Endothelial cell of umbilical vein (primary cell): ENCODE measurements around the gene PHF24. TPM values are rescaled to one million over a fixed set of nuclear protein-coding genes. Genes with fewer than 3 reads are reported as not detected.

Experiments
- BruUV-seq: library from RNA; stranded (reverse); fragments of 400-500 nt; replicated peaks from 2 replicates; lab custom pipeline; 2021; lab: Mats Ljungman, UMichigan
- CTCF ChIA-PET: fragments of 300-600, 350-600 bp; sonication (Branson Sonifier 250); formaldehyde crosslinking; loops from one replicate; lab custom pipeline; 2021; ENCODE audit warnings: antibody characterized with exemption, inconsistent platforms; lab: Charles Lee
- POLR2A ChIA-PET: fragments of 300-600, 350-600 bp; sonication (Branson Sonifier 250); formaldehyde crosslinking; loops from one replicate; lab custom pipeline; 2021; ENCODE audit warnings: antibody characterized with exemption, inconsistent platforms; lab: Charles Lee
- DNase-seq: peaks from one replicate; pipeline ENCODE4 v3.0.0-alpha.2; 2011; ENCODE audit warnings: low read depth, low spot score
- FAIRE-seq: peaks from 2 replicates; lab custom pipeline; 2011; peaks lifted over from hg19 to GRCh38; lab: Jason Lieb, UNC
- H2AFZ ChIP-seq: 2 replicates; pipeline ENCODE4 v1.6.0; 2012; ENCODE audit warnings: low read depth, low read length, control low read depth, inconsistent platforms
- H3K27ac ChIP-seq: 2 replicates; pipeline ENCODE4 v1.5.1; 2011; ENCODE audit warnings: low read depth, mild to moderate bottlenecking, control low read depth, low read length, moderate library complexity; ENCODE audit not compliant: insufficient read depth
- H3K27me3 ChIP-seq, 2 experiments: 2 replicates each; pipeline versions ENCODE4 v1.6.0 to v1.6.1; 2011; ENCODE audit warnings: low read length in 2 of 2, mixed read lengths in 1 of 2; ENCODE audit not compliant: control insufficient read depth in 2 of 2, insufficient read depth in 2 of 2
- H3K36me3 ChIP-seq, 2 experiments: 2 replicates in 1 of 2; 3 replicates in 1 of 2; pipeline ENCODE4 v1.5.1; 2011; ENCODE audit warnings: low read length in 2 of 2, mild to moderate bottlenecking in 1 of 2, moderate library complexity in 1 of 2; ENCODE audit not compliant: control insufficient read depth in 2 of 2, insufficient read depth in 2 of 2; ENCODE audit errors: extremely low read depth in 1 of 2
- H3K4me1 ChIP-seq: 3 replicates; pipeline ENCODE4 v1.5.1; 2011; ENCODE audit warnings: mild to moderate bottlenecking, low read length; ENCODE audit not compliant: control insufficient read depth, insufficient read depth; ENCODE audit errors: extremely low read depth
- H3K4me2 ChIP-seq: 2 replicates; pipeline ENCODE4 v1.6.1; 2011; ENCODE audit warnings: low read length, control low read depth, mixed read lengths; ENCODE audit not compliant: insufficient read depth
- H3K4me3 ChIP-seq, 3 experiments: fragments of 200-600 bp in 1 of 3; sonication (generic), shearing (Covaris generic) in 1 of 3; replicated peaks in 1 of 3; 2 replicates each; pipeline ENCODE4 v1.5.1; 2011 to 2016; ENCODE audit warnings: control low read depth in 3 of 3, low read length in 3 of 3, mild to moderate bottlenecking in 2 of 3, inconsistent platforms in 1 of 3, low read depth in 1 of 3, moderate library complexity in 1 of 3; ENCODE audit not compliant: insufficient read depth in 1 of 3
- H3K79me2 ChIP-seq: 2 replicates; pipeline ENCODE4 v1.6.0; 2012; ENCODE audit warnings: low read length, inconsistent platforms; ENCODE audit not compliant: control insufficient read depth, insufficient read depth
- H3K9ac ChIP-seq: replicated peaks from 2 replicates; pipeline ENCODE3; 2011; ENCODE audit warnings: low read length, control low read depth; ENCODE audit not compliant: insufficient read depth; ENCODE audit errors: extremely low read depth
- H3K9me1 ChIP-seq: replicated peaks from 3 replicates; pipeline ENCODE4 v1.6.0; 2011; ENCODE audit warnings: mild to moderate bottlenecking, low read length; ENCODE audit not compliant: control insufficient read depth, insufficient read depth; ENCODE audit errors: extremely low read depth
- H3K9me3 ChIP-seq: replicated peaks from 2 replicates; pipeline ENCODE4 v1.5.1; 2012; ENCODE audit warnings: low read length, inconsistent platforms; ENCODE audit not compliant: control insufficient read depth, insufficient read depth
- H4K20me1 ChIP-seq: replicated peaks from 2 replicates; pipeline ENCODE3; 2011; ENCODE audit warnings: mild to moderate bottlenecking, low read length; ENCODE audit not compliant: control insufficient read depth, insufficient read depth; ENCODE audit errors: extremely low read depth
- EZH2 ChIP-seq: IDR thresholded peaks from 2 replicates; pipeline ENCODE4 v1.6.1; 2012; ENCODE audit warnings: borderline replicate concordance, low read depth, mild to moderate bottlenecking, moderate library complexity, low read length, inconsistent platforms; ENCODE audit not compliant: severe bottlenecking
- FOS ChIP-seq: IDR thresholded peaks from 2 replicates; pipeline ENCODE4 v1.6.1; 2011; ENCODE audit warnings: mild to moderate bottlenecking, low read length, moderate library complexity, borderline replicate concordance; ENCODE audit not compliant: insufficient read depth
- GATA2 ChIP-seq: IDR thresholded peaks from 2 replicates; pipeline ENCODE4 v1.7.0; 2011; ENCODE audit warnings: low read depth, mild to moderate bottlenecking, moderate library complexity, mixed read lengths, low read length; ENCODE audit not compliant: insufficient read length, insufficient read depth
- JUN ChIP-seq: IDR thresholded peaks from 2 replicates; pipeline ENCODE4 v1.6.1; 2011; ENCODE audit warnings: borderline replicate concordance, low read depth; ENCODE audit not compliant: insufficient read length, insufficient read depth
- MYC ChIP-seq: IDR thresholded peaks from one replicate; pipeline ENCODE4 v1.6.1; 2011; ENCODE audit warnings: mild to moderate bottlenecking, low read depth, low read length
- POLR2A ChIP-seq: IDR thresholded peaks from 2 replicates; pipeline ENCODE4 v1.6.1; 2012; ENCODE audit warnings: low read depth, mild to moderate bottlenecking, control low read depth, low read length
- POLR2AphosphoS5 ChIP-seq: IDR thresholded peaks from 2 replicates; pipeline ENCODE4 v1.6.1; 2012; ENCODE audit warnings: low read depth, mild to moderate bottlenecking, control low read depth, low read length, moderate library complexity; ENCODE audit not compliant: insufficient read depth
- dilution Hi-C: fragments of 300-500 bp; cut with MboI; formaldehyde crosslinking; loops from one replicate; pipeline ENCODE4 v1.15.0; 2019; ENCODE audit warnings: low sequenced_read_pairs; ENCODE audit not compliant: extremely low pct_ligation_motif_present
- intact Hi-C: fragments of 100-400 bp; cut with micrococcal nuclease; formaldehyde crosslinking; loops from one replicate; pipeline ENCODE4 v1.10.0; 2022
- polyA plus RNA-seq, 4 experiments: library from polyadenylated mRNA; depleted of rRNA in 3 of 4; stranded (reverse) in 3 of 4; unstranded in 1 of 4; fragments of >200 nt; gene quantifications; 2 replicates each; pipeline versions ENCODE4 v1.2.1 to v1.2.3, GENCODE V29; 2011 to 2012; ENCODE audit warnings: missing spikeins in 1 of 4
- total RNA-seq: library from RNA; stranded (reverse); gene quantifications from 2 replicates; pipeline ENCODE4 v1.2.3, GENCODE V29; 2021
- TF ChIP-seq, protein P1 (sequence below), 2 donors: IDR thresholded peaks; 1 replicate in 1 of 2; 2 replicates in 1 of 2; pipeline ENCODE4 v1.5.1; 2011; ENCODE audit warnings: low read length in 2 of 2, mild to moderate bottlenecking in 2 of 2, moderate library complexity in 2 of 2, control low read depth in 1 of 2, inconsistent platforms in 1 of 2, low read depth in 1 of 2; ENCODE audit not compliant: insufficient read depth in 1 of 2; ENCODE audit errors: extremely low read depth in 1 of 2
- TF ChIP-seq, protein P2 (sequence below): IDR thresholded peaks from 2 replicates; pipeline ENCODE4 v1.6.1; 2011; ENCODE audit not compliant: insufficient read depth, insufficient read length

PHF24 gene
- total and polyA plus RNA-seq, 2 donors (not counting 3 experiments of a cell fraction or from before 2014, with no cell fraction given), result not detected

DNA sequence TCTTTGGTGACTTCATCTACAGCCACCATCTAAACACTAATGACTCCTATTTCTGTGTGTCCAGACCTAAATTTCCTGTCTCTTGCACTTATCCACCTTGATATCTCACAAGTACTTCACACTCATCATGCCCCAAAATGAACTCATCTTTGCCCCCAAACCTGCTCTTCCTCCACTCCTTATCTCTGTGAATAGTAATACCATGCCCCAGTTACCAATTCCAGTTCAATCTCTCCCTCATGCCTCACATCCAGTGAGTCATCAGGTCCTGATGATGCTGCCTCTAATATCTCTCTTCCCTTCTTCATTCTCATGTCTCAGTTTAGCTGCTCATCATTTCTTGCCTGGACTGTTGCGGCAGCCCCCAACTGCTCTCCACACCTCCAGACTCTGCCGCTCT is 16.6 kb downstream of the PHF24 start:
- ChIA-PET POLR2A (no interaction called here), CTCF (no interaction called here)
- Histone ChIP-seq H3K27ac (no peak overlapping the region), H3K9me1 (no peaks in the 10 kb centered on the region), H2AFZ (no peak overlapping the region), H3K4me2 (no peak overlapping the region), H3K79me2 (no peaks in the 10 kb centered on the region), H3K27me3 (peaks cover 12 to 16% of the 10 kb centered on the region in 2 experiments), H3K4me3 (no peak overlapping the region), H3K9me3 (no peaks in the 10 kb centered on the region), H4K20me1 (no peaks in the 10 kb centered on the region), H3K4me1 (no peaks in the 10 kb centered on the region), H3K9ac (no peak overlapping the region), H3K36me3 (no peaks in the 10 kb centered on the region)
- dilution Hi-C loops (no loop called here), intact Hi-C loops (no loop called here)
- BruUV-seq, result no TSS peak
- TF ChIP-seq FOS (no peak), POLR2A (no peak), POLR2AphosphoS5 (no peak), EZH2 (no peak), JUN (no peak), GATA2 (no peak), MYC (no peak)
- TF ChIP-seq, protein P1, sequence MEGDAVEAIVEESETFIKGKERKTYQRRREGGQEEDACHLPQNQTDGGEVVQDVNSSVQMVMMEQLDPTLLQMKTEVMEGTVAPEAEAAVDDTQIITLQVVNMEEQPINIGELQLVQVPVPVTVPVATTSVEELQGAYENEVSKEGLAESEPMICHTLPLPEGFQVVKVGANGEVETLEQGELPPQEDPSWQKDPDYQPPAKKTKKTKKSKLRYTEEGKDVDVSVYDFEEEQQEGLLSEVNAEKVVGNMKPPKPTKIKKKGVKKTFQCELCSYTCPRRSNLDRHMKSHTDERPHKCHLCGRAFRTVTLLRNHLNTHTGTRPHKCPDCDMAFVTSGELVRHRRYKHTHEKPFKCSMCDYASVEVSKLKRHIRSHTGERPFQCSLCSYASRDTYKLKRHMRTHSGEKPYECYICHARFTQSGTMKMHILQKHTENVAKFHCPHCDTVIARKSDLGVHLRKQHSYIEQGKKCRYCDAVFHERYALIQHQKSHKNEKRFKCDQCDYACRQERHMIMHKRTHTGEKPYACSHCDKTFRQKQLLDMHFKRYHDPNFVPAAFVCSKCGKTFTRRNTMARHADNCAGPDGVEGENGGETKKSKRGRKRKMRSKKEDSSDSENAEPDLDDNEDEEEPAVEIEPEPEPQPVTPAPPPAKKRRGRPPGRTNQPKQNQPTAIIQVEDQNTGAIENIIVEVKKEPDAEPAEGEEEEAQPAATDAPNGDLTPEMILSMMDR (IDR thresholded peaks at IDR 0.05; ENCODE audit: extremely low read depth in 1 of 2, insufficient read depth in 1 of 2, low read depth in 1 of 2, low read length in 2 of 2), result no peak
- TF ChIP-seq, protein P2, sequence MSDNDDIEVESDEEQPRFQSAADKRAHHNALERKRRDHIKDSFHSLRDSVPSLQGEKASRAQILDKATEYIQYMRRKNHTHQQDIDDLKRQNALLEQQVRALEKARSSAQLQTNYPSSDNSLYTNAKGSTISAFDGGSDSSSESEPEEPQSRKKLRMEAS, result no peak
- DNase-seq, result no peak
- FAIRE-seq, result no peak
